Esophagus squamous epithelium (tissue), 4 donors: Measurements from ENCODE around the gene NOX3.

Experiments used
- POLR2A ChIP-seq, 4 donors: fragments of 450-650 bp; IDR thresholded peaks; one replicate each; pipeline ENCODE4 v1.6.1; 2017; ENCODE audit warnings: antibody characterized with exemption in 4 of 4, mild to moderate bottlenecking in 4 of 4, moderate library complexity in 3 of 4
- TF ChIP-seq, protein P1 (sequence below), 6 experiments: fragments of 450-650 bp in 4 of 6; fragments of 200-600 bp in 2 of 6; sonication (generic) in 2 of 6; IDR thresholded peaks; one replicate each; pipeline ENCODE4 v1.5.1; 2016 to 2019; ENCODE audit warnings: antibody characterized with exemption in 6 of 6, mild to moderate bottlenecking in 4 of 6, moderate library complexity in 4 of 6

DNA sequence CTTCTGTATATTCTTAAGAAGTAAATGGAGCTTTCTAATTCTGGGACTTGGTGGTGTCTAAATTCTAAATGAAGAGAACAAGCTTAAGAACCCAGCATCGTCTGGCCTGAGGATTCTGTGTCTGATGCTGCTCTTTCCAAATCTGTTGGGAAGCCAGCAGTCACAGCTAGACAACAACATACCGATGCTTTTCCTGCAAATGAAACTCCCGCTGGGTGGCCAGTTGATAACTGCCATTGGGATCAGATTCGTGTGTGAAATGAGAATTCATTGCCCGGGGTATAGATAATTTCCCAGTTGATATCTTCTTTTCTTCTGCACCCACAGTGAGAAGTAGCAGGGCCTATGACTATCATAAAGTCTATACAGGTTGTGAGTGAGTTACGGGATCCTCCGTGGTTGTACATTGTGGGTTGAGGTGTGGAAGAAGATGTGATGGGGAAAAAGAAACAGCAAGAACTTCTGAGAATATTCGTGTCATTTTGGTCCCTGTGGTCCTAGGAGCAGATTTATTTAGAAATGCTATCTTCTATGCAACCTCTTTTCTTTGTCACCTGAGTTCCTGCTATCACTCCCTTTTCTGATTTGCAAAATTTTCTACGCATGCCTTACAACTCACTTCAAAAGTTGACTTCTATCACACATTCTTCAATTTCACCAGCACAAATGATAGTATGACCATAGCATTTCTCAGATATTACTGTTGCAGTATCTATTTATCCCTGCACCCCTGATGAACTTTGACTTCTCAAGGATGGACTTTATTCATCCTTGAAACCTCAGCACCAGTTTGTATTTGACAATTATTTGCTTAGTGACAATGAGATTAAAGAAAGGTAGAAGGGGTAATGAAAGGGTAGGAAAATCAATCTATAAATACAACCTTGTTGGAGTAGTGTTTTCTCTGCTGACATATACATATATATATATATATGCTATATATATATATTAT is 10.4 kb downstream of the NOX3 start:
- TF ChIP-seq, protein P1, sequence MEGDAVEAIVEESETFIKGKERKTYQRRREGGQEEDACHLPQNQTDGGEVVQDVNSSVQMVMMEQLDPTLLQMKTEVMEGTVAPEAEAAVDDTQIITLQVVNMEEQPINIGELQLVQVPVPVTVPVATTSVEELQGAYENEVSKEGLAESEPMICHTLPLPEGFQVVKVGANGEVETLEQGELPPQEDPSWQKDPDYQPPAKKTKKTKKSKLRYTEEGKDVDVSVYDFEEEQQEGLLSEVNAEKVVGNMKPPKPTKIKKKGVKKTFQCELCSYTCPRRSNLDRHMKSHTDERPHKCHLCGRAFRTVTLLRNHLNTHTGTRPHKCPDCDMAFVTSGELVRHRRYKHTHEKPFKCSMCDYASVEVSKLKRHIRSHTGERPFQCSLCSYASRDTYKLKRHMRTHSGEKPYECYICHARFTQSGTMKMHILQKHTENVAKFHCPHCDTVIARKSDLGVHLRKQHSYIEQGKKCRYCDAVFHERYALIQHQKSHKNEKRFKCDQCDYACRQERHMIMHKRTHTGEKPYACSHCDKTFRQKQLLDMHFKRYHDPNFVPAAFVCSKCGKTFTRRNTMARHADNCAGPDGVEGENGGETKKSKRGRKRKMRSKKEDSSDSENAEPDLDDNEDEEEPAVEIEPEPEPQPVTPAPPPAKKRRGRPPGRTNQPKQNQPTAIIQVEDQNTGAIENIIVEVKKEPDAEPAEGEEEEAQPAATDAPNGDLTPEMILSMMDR (IDR thresholded peaks at IDR 0.05) = no peak
- TF ChIP-seq POLR2A (IDR thresholded peaks at IDR 0.05) = no peak
